LNCAP (cell line): ENCODE measurements around the gene DNAI2.

Source experiments
- CTCF ChIP-seq: fragments of 450-650 bp; IDR thresholded peaks from 2 replicates; pipeline ENCODE4 v1.5.1; 2017; ENCODE audit warnings: mild to moderate bottlenecking

DNAI2 gene

GRCh38 chr17:74362069-74362405 lies 88.0 kb downstream of the DNAI2 start:
- no peak for TF ChIP-seq CTCF

GRCh38 chr17:74362810-74363498 lies 88.9 kb downstream of the DNAI2 start:
- TF ChIP-seq CTCF: no peak
